ENCODE results near the gene ZG16B.

ZG16B gene

GRCh38 chr16:2865651-2866050, 35.5 kb downstream of the ZG16B start:
- DNase-seq: no peak

DNA sequence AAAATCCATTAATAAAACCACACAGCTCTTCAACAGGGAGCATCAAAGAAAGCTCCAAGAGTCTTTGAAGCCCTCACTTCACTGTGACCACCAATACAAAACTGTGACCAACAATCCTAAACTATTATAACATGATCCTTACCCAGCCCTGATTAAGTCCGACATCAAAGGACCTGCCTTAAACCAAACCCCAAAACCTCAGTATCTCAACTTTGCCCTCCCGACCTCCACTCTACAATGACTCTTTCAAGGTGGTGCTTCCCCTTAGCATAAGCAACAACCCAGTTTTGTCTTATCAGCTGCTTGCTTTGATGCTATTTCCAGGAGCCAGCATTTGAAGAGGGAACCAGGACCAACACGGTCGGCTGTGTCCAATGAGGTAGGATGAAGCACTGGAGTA, 36.3 kb downstream of the ZG16B start:
- no peak for DNase-seq

GRCh38 chr16:2867661-2867986, 37.5 kb downstream of the ZG16B start:
- DNase-seq: no peak

GRCh38 chr16:2867987-2868789, 38.1 kb downstream of the ZG16B start:
- peak; percentile 56 to 97 (median 89) for DNase-seq

- no peak for DNase-seq
These were observed 41.8 kb downstream of the ZG16B start for GRCh38 chr16:2871926-2872325.

GRCh38 chr16:2874032-2874911, 44.2 kb downstream of the ZG16B start:
- DNase-seq: no peak

DNA sequence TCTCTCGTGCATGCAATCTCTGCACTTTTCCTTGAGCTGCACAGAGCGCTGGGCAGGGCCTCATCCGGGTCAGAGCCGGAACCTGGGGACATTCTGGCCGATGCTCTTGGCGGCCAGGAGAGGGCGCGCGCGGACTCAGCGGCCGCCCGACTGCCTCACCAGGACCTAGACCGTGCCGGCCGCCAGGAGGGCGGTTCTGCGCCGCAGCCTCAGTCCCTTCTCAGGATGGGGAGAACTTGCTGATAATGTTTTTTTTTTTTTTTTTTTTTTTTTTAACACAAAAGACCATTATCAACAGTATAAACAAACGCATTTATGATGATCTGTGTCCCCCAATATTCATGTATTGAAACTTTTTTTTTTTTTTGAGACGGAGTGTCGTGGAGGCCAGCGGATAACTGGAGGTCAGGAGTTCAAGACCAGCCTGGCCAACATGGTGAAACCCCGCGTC, 44.8 kb downstream of the ZG16B start:
- DNase-seq: peak in 49 of 56 donors; percentile 0 to 82 (median 41)

DNA sequence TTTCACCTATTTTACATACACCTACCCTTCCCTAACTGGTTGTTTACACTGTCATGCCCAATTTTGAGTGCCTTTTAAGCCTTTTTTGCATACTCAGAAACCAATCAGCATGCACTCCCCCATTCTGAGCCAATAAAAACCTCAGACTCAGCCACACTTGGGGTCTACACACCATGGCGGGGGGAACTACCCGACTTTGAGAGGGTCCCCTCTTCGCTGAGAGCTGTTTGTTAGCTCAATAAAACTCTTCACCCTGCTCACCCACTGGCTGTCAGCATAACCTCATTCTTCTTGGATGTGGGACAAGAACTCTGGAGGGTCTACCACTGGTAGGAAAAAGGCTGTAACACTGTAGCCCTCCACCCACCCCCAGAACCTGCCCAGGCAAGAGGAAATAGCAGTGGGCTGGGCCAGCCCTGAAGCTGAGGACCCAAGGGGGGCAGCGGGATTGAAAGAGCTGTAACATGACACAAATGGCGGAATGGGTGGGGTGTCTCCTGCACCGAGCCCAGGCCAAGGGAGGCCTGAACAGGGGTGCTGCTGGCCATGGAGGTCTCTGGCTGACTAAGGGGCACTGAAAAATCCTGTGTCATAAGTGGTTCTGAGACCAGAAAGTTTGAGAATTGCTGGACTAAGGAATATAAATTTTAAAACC, 49.9 kb downstream of the ZG16B start:
- no peak for DNase-seq
